ENCODE data around the gene CNTD1. TPM values are rescaled to one million over a fixed set of nuclear protein-coding genes. Genes with fewer than 3 reads are reported as not detected.

Gene CNTD1
- total RNA-seq, 1 experiment from 2014 or later: 0.37 TPM

DNA sequence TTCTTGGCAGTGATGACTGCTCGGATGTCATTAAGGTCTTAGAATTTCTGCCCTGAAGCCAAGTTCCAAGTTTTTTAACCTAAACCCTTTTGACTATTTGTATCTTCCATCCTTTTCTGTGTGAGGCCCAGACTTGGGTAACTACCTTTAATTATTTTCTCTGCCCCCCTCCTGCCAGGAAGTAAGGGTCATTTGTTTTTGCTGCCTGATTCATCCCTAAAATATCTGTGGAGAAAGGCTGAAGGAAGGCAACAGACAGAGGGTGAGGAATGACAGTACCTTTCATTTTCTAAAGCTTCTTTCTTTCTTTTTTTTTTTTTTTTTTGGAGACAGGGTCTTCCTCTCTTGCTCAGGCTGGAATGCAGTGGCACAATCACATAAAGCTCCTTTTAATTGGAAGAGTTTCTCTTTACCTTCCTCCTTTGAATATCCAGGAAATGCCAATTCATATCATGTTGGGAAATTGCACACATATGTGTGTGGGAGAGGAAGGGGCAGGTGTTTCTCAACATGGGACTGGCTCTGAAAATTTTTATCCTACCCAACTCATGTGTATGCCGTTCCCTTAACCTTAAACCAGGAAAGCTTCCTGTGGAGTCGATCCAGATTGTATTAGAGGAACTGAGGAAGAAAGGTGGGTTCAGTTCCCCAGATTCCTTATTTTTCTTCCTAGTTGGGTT, 24.5 kb upstream of the CNTD1 start:
- DNase-seq (ENCODE audit: low read depth, low spot score): no peak
- in situ Hi-C loops (cut with HindIII; ENCODE audit: low pct_unique_long_range_greater_than_20kb, low sequenced_read_pairs): no loop called here

GRCh38 chr17:42775534-42776098, 23.0 kb upstream of the CNTD1 start:
- DNase-seq (ENCODE audit: low read depth, low spot score): peak; percentile 35
- in situ Hi-C loops (cut with HindIII; ENCODE audit: low pct_unique_long_range_greater_than_20kb, low sequenced_read_pairs): no loop called here

DNA sequence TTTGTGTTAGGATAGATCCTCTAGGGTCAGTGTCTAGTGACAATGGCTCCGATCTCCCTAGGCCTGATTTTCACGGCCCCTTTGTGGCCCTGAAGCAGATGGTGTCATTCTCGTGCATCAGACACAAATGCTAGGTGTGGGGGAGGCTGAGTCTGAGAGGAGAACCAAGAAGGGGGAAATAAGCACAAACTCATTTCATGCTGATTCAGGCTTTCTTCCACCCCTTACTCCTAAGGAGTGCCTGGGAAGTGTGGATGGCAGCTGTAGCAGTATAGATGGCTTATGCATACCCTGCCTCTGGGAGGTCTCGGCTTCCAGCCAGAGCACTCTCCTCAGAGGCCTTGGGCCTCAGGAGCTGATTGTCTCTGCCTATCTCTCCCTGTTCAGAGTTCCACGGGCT, 20.1 kb upstream of the CNTD1 start:
- no peak for DNase-seq (ENCODE audit: low read depth, low spot score)
- in situ Hi-C loops (cut with HindIII; ENCODE audit: low pct_unique_long_range_greater_than_20kb, low sequenced_read_pairs): no loop called here

DNA sequence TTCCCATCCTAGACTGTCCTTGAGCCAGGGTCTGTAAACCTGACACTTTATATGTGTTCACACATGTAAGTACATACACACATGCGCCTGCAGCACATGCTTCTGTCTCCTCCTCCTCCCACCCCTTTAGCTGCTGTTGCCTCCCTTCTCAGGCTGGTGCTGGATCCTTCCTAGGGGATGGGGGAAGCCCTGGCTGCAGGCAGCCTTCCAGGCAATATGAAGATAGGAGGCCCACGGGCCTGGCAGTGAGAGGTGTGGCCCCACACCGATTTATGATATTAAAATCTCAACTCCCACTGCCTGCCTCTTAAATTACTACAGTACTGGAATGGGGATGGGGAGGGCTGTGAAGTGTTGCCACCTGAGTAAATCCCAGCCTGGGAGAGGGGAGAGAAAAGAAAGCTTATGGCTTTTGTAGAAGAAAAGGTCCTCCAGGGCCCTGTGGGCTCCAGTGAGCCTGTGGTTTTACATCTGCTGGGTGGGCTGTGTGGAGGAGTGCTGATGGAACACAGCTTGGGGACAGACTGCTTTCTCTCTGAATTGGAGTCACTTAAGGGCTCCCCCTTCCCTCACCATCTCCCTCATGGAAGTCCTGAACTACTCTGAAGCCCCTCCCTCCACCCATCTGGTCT, 19.2 kb upstream of the CNTD1 start:
- DNase-seq (ENCODE audit: low read depth, low spot score): no peak
- in situ Hi-C loops (cut with HindIII; ENCODE audit: low pct_unique_long_range_greater_than_20kb, low sequenced_read_pairs): no loop called here

DNA sequence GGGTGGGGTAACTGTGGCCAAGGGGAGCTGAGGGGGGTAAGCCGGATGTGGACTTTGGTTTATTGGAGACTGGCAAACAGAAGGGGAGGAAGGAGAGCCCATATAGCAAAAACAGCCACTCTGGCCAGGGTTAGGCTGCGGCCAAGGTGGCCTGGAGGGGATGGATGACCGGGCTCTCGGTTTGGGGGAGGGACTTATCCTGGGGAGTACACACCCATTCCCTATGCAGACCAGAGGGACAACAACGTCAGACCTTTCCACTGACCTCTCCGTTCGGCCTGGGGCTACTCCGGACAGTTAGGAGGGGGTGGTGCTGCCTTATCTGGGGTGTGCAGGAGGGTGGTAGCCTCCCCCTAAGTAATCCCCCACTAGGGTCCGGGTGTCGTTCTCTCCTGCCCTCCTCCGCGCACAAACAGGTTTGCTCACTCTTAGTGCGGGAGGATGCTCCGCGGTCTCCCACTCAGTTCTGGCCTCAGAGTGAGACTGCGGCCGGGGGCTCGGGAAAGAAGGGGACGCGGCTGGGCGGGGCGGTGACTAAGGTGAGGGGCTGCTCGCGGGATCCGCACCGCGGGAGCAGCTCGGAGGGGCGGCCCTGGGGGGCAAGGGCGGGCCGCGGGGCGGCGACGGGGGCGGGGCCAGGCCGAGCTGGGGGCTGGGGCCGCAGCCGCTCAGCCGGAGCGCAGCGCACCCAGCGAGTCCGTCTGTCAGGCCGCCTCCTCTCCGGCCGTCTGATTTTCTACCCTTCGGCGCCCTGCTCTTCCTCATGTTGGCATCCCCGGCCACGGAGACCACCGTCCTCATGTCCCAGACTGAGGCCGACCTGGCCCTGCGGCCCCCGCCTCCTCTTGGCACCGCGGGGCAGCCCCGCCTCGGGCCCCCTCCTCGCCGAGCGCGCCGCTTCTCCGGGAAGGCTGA, 18.5 kb upstream of the CNTD1 start, which contains the start of gene WNK4:
Gene WNK4, plus strand, starts transcription at position 675 of the 915 bp plus-strand sequence. Its CDS starts 89 bp downstream, at position 764.
- peak; percentile 25 for DNase-seq (ENCODE audit: low read depth, low spot score)
- in situ Hi-C loops (cut with HindIII; ENCODE audit: low pct_unique_long_range_greater_than_20kb, low sequenced_read_pairs): no loop called here

GRCh38 chr17:42780851-42781638, 17.6 kb upstream of the CNTD1 start:
- in situ Hi-C loops (cut with HindIII; ENCODE audit: low pct_unique_long_range_greater_than_20kb, low sequenced_read_pairs): no loop called here
- DNase-seq (ENCODE audit: low read depth, low spot score): no peak

DNA sequence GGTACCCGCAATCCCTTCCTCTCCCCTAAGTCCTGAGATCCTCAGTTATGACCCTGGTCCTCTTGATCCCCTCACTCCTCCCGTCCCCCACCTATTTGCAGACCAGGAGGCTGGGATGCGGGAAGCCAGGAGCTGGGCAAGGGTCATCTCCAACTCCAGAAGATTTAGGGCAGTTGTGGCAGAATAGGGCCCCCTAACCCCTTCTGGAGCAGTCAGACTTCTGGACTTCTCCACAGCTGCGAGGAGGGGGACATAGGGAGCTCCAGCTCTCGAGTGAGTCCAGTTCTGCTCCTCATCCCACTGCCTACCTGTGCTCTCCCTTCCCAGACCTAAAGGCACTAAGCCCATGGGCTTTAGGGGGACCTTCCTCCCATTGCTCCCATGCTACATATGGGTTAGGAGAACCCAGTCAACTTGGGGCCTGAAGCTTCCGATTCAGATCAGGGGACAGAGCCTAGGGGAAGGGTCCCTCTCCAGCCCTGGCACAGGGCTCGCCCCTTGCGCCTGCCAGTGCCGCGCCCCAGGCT, 17.0 kb upstream of the CNTD1 start:
- in situ Hi-C loops (cut with HindIII; ENCODE audit: low pct_unique_long_range_greater_than_20kb, low sequenced_read_pairs): no loop called here
- no peak for DNase-seq (ENCODE audit: low read depth, low spot score)

DNA sequence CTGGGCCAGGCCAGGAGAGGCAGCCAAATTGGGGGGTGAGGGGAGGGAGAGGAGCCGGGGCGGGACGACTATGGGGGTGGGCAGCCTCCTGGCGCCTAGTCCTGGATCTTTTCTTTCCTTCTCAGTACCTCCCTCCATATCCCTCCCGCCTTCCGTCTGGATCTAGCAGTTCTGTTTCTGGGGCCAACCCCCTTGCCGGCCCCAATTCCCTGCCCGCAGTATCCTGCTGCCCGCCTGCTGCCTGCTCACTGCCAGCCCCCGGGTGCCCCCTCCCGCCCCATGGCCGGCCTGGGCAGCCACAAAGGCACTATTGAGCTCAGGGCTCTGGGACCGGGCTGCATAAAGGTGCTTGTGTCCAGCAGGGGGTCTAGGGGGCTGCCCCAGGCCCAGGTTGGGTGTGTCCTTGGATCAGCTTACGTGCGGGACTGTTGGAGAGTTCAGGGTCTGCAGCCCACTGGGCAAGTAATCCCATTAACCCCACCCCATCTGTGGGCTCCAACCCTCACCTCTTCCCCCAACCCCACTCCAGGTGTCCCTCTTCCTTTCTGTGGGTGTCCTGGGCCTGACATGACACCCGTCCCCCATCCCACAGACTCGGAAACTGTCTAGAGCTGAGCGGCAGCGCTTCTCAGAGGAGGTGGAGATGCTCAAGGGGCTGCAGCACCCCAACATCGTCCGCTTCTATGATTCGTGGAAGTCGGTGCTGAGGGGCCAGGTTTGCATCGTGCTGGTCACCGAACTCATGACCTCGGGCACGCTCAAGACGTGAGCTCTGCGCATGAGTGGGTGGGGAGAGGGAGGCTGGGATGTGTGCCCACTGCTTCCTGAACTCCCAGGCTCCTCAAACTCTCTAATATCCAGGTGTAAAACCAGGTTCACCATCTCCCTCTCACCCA, 16.2 kb upstream of the CNTD1 start:
- no peak for DNase-seq (ENCODE audit: low read depth, low spot score)
- in situ Hi-C loops (cut with HindIII; ENCODE audit: low pct_unique_long_range_greater_than_20kb, low sequenced_read_pairs): no loop called here

DNA sequence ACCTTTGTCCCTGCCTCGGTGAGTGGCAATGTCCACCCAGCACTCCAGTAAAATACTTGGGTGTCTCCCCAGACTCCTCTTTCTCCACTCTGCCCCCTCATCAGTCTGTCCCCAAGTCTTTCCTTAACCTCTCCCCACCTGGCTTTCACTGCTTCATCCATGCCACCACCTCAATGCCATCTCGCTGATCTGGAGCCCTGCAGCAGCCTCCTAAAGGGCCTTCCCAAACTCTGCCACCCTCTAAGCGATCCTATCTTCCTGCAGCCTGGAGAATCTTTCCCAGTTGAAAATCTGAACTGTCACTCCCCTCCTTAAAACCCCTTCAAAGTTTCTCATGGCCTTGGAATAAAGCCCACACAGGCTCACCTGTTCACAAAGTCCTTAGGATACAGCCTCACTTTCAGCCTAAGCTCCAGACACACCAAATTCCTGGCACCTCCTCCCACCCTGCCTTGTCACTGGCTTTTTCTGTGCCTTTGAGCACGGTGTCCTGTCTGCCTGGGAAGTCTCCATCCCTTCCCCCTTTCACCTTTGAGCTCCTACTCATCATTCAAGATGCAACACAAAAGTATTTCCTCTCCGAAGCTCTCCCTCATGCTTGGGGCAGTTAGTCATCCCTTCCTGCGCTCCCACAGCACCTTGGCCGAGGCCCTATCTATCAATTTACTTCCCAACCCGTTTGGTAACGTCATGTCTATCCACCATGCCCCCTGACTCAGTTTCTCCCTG, 15.4 kb upstream of the CNTD1 start:
- in situ Hi-C loops (cut with HindIII; ENCODE audit: low pct_unique_long_range_greater_than_20kb, low sequenced_read_pairs): no loop called here
- DNase-seq (ENCODE audit: low read depth, low spot score): no peak

DNA sequence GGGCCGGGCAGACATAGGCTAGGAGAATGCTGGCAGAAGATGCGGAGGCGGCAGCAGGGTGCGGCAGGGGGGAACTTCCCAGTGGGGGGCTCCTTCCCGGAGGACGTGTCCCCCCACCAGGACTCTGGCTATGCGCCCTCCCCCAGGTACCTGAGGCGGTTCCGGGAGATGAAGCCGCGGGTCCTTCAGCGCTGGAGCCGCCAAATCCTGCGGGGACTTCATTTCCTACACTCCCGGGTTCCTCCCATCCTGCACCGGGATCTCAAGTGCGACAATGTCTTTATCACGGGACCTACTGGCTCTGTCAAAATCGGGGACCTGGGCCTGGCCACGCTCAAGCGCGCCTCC, 14.9 kb upstream of the CNTD1 start:
- in situ Hi-C loops (cut with HindIII; ENCODE audit: low pct_unique_long_range_greater_than_20kb, low sequenced_read_pairs): no loop called here
- no peak for DNase-seq (ENCODE audit: low read depth, low spot score)

DNA sequence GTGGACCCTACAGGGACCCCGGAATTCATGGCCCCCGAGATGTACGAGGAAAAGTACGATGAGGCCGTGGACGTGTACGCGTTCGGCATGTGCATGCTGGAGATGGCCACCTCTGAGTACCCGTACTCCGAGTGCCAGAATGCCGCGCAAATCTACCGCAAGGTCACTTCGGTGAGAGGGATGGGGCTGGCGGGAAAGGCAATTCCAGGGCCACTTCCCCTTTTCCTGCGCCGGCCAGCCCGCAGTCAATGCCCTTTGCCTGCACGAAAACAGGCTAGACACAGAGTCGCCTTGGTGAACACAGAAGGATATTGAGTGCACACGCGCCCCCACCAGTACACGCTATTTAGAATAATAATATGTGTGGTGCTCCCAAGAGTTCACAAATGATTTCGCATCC, 14.3 kb upstream of the CNTD1 start:
- in situ Hi-C loops (cut with HindIII; ENCODE audit: low pct_unique_long_range_greater_than_20kb, low sequenced_read_pairs): no loop called here
- no peak for DNase-seq (ENCODE audit: low read depth, low spot score)

GRCh38 chr17:42784811-42785592, 13.7 kb upstream of the CNTD1 start:
- no peak for DNase-seq (ENCODE audit: low read depth, low spot score)
- in situ Hi-C loops (cut with HindIII; ENCODE audit: low pct_unique_long_range_greater_than_20kb, low sequenced_read_pairs): no loop called here

DNA sequence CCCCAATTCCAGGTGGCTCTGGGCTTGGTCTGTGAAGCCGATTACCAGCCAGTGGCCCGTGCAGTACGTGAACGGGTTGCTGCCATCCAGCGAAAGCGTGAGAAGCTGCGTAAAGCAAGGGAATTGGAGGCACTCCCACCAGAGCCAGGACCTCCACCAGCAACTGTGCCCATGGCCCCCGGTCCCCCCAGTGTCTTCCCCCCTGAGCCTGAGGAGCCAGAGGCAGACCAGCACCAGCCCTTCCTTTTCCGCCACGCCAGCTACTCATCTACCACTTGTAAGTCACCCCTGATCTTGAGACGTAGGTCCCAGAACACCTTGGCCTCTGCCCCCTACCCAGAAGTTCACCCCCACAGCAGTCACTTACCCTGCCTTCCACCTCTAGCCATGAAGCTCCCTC, 11.4 kb upstream of the CNTD1 start:
- no peak for DNase-seq (ENCODE audit: low read depth, low spot score)
- in situ Hi-C loops (cut with HindIII; ENCODE audit: low pct_unique_long_range_greater_than_20kb, low sequenced_read_pairs): no loop called here

- DNase-seq (ENCODE audit: low read depth, low spot score): no peak
- in situ Hi-C loops (cut with HindIII; ENCODE audit: low pct_unique_long_range_greater_than_20kb, low sequenced_read_pairs): no loop called here
These were observed 6.7 kb upstream of the CNTD1 start for GRCh38 chr17:42791948-42792347.

DNA sequence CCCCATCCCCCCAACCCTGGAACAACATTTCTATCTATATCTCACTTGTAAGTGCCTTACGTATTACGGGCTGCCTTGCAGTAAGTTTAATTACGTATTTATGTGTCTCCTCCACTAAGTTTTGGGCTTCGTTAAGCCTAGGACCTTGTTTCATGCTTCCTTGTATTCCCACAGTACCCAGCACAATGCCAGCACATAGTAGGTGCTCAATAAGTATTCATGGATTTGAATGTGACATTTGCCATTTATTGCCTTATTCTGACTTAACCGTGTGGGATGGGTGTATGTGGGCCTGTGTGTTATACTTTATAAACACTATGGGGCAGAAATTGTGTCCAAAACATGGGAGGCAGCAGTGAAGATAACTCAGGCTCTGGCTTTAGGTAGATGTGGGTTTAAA, 6.1 kb upstream of the CNTD1 start:
- no peak for DNase-seq (ENCODE audit: low read depth, low spot score)
- in situ Hi-C loops (cut with HindIII; ENCODE audit: low pct_unique_long_range_greater_than_20kb, low sequenced_read_pairs): no loop called here
